Liver (tissue), 9 donors: ENCODE results near the gene CACNG8. TPM values are rescaled to one million over a fixed set of nuclear protein-coding genes. Genes with fewer than 3 reads are reported as not detected.

Experiments used
- DNase-seq: peaks from one replicate; pipeline ENCODE4 v3.0.0-alpha.2; 2017; ENCODE audit warnings: low spot score
- H3K27ac ChIP-seq, 2 donors: one replicate each; pipeline ENCODE4 v1.7.0; 2013; ENCODE audit warnings: inconsistent platforms in 2 of 2, low read length in 2 of 2, control low read depth in 1 of 2, low read depth in 1 of 2, mild to moderate bottlenecking in 1 of 2
- H3K27me3 ChIP-seq, 4 donors: one replicate each; pipeline versions ENCODE4 v1.6.1 to v1.7.0; 2013; ENCODE audit warnings: low read length in 3 of 4, inconsistent platforms in 1 of 4, mild to moderate bottlenecking in 1 of 4, moderate library complexity in 1 of 4; ENCODE audit not compliant: control insufficient read depth in 4 of 4, insufficient read depth in 4 of 4
- H3K36me3 ChIP-seq, 4 donors: one replicate each; pipeline versions ENCODE4 v1.6.1 to v1.7.0; 2013; ENCODE audit warnings: low read length in 3 of 4, mild to moderate bottlenecking in 3 of 4, low read depth in 1 of 4, moderate library complexity in 1 of 4; ENCODE audit not compliant: control insufficient read depth in 4 of 4, insufficient read depth in 3 of 4
- H3K4me1 ChIP-seq, 4 donors: one replicate each; pipeline versions ENCODE4 v1.6.1 to v1.7.0; 2013; ENCODE audit warnings: low read length in 3 of 4, mild to moderate bottlenecking in 3 of 4, moderate library complexity in 1 of 4; ENCODE audit not compliant: control insufficient read depth in 4 of 4, insufficient read depth in 4 of 4
- H3K4me3 ChIP-seq, 3 donors: one replicate each; pipeline versions ENCODE4 v1.6.1 to v1.7.0; 2013; ENCODE audit warnings: low read length in 3 of 3, control low read depth in 1 of 3, low read depth in 1 of 3, mild to moderate bottlenecking in 1 of 3
- H3K9ac ChIP-seq, 2 donors: one replicate each; pipeline ENCODE4 v1.7.0; 2013; ENCODE audit warnings: low read length in 2 of 2, mild to moderate bottlenecking in 2 of 2, moderate library complexity in 2 of 2, control low read depth in 1 of 2, low read depth in 1 of 2
- H3K9me3 ChIP-seq, 4 donors: one replicate each; pipeline versions ENCODE4 v1.6.1 to v1.7.0; 2013; ENCODE audit warnings: low read length in 3 of 4; ENCODE audit not compliant: control insufficient read depth in 4 of 4
- ATF3 ChIP-seq: IDR thresholded peaks from 2 replicates; pipeline ENCODE4 v1.6.1; 2016; ENCODE audit warnings: antibody characterized with exemption
- CTCF ChIP-seq: fragments of 150-350 bp; IDR thresholded peaks from 2 replicates; pipeline ENCODE4 v1.5.1; 2017; ENCODE audit warnings: improper control_type of control experiment, low read depth, low read length; ENCODE audit not compliant: missing input control
- EGR1 ChIP-seq, 2 donors: IDR thresholded peaks; 2 replicates each; pipeline ENCODE4 v1.6.1; 2016 to 2018; ENCODE audit warnings: antibody characterized with exemption in 2 of 2, low read depth in 2 of 2
- FOXA1 ChIP-seq: IDR thresholded peaks from 2 replicates; pipeline ENCODE4 v1.6.1; 2016; ENCODE audit warnings: antibody characterized with exemption
- FOXA2 ChIP-seq: IDR thresholded peaks from 2 replicates; pipeline ENCODE4 v1.6.1; 2016; ENCODE audit warnings: antibody characterized with exemption
- GABPA ChIP-seq, 2 donors: IDR thresholded peaks in 1 of 2; conservative IDR thresholded peaks in 1 of 2; 2 replicates each; pipeline ENCODE4 v1.6.1; 2016; ENCODE audit warnings: antibody characterized with exemption in 2 of 2, mild to moderate bottlenecking in 1 of 2, moderate library complexity in 1 of 2
- HNF4A ChIP-seq, 2 donors: conservative IDR thresholded peaks; 2 replicates each; pipeline ENCODE4 v1.6.1; 2016; ENCODE audit warnings: antibody characterized with exemption in 2 of 2, mild to moderate bottlenecking in 2 of 2
- HNF4G ChIP-seq: IDR thresholded peaks from 2 replicates; pipeline ENCODE4 v1.6.1; 2016; ENCODE audit warnings: antibody characterized with exemption
- JUND ChIP-seq, 2 donors: IDR thresholded peaks; 2 replicates each; pipeline ENCODE4 v1.6.1; 2016; ENCODE audit warnings: antibody characterized with exemption in 2 of 2
- MAX ChIP-seq: IDR thresholded peaks from 2 replicates; pipeline ENCODE4 v1.6.1; 2016; ENCODE audit warnings: antibody characterized with exemption
- NR2F2 ChIP-seq: IDR thresholded peaks from 2 replicates; pipeline ENCODE4 v1.6.1; 2016; ENCODE audit warnings: antibody characterized with exemption
- RAD21 ChIP-seq, 2 donors: IDR thresholded peaks; 2 replicates each; pipeline ENCODE4 v1.6.1; 2016; ENCODE audit warnings: antibody characterized with exemption in 2 of 2, mild to moderate bottlenecking in 2 of 2
- REST ChIP-seq: IDR thresholded peaks from 2 replicates; pipeline ENCODE4 v1.6.1; 2016; ENCODE audit warnings: antibody characterized with exemption, mild to moderate bottlenecking
- RXRA ChIP-seq, 2 donors: IDR thresholded peaks; 2 replicates each; pipeline ENCODE4 v1.6.1; 2017 to 2018; ENCODE audit warnings: antibody characterized with exemption in 2 of 2, mild to moderate bottlenecking in 1 of 2
- SP1 ChIP-seq: IDR thresholded peaks from 2 replicates; pipeline ENCODE4 v1.6.1; 2018; ENCODE audit warnings: antibody characterized with exemption, mild to moderate bottlenecking
- TAF1 ChIP-seq: conservative IDR thresholded peaks from 2 replicates; pipeline ENCODE4 v1.6.1; 2016; ENCODE audit warnings: antibody characterized with exemption, mild to moderate bottlenecking
- YY1 ChIP-seq: IDR thresholded peaks from 2 replicates; pipeline ENCODE4 v1.6.1; 2016; ENCODE audit warnings: antibody characterized with exemption, mild to moderate bottlenecking
- ZBTB33 ChIP-seq: IDR thresholded peaks from 2 replicates; pipeline ENCODE4 v1.6.1; 2016; ENCODE audit warnings: antibody characterized with exemption
- WGBS: extraction: QIAGEN DNeasy Blood & Tissue Kit; methylation state at CpG from one replicate; pipeline ENCODE4 v1.1.7; 2013; 5-methylcytosine and 5-hydroxymethylcytosine counted together
- polyA plus RNA-seq, 2 donors: library from polyadenylated mRNA; stranded (reverse) in 1 of 2; unstranded in 1 of 2; fragments of 200-250 nt in 1 of 2; fragments of >200 nt in 1 of 2; fragmentation: Nextera tagmentation in 1 of 2; extraction: Ambion mirVana in 1 of 2; gene quantifications; one replicate each; pipeline versions ENCODE4 v1.2.1 to v1.2.3, GENCODE V29; 2013 to 2015
- total RNA-seq, 2 donors: library from RNA; depleted of rRNA; stranded (reverse); fragments of >200 nt; gene quantifications; one replicate each; pipeline ENCODE4 v1.2.3, GENCODE V29; 2014
- donor health status: healthy.
- donor health status: healthy.
- donor health status: healthy.
- donor health status: healthy.
- donor health status: healthy.

CACNG8 gene
- total and polyA plus RNA-seq, 4 donors = under 0.01 TPM; not detected in 3

GRCh38 chr19:53944416-53944815 lies 18.3 kb upstream of the CACNG8 start (continued):
- TF ChIP-seq MAX (no peak), RXRA (IDR thresholded peaks at IDR 0.05) (no peak), FOXA1 (no peak)

- WGBS = 79% methylated on average over 4 of the region's 4 CpGs
- TF ChIP-seq YY1 (no peak), GABPA (IDR thresholded peaks at IDR 0.05 in 1 of 2, conservative IDR thresholded peaks at IDR 0.05 in 1 of 2) (no peak), FOXA1 (no peak), SP1 (no peak), FOXA2 (no peak), REST (no peak), RXRA (IDR thresholded peaks at IDR 0.05) (no peak), EGR1 (IDR thresholded peaks at IDR 0.05; ENCODE audit: low read depth in 2 of 2) (no peak), ZBTB33 (no peak), MAX (no peak), HNF4A (conservative IDR thresholded peaks at IDR 0.05) (no peak), HNF4G (no peak), ATF3 (no peak), JUND (IDR thresholded peaks at IDR 0.05) (no peak), NR2F2 (no peak), TAF1 (no peak), RAD21 (IDR thresholded peaks at IDR 0.05) (no peak), CTCF (no peak)
- Histone ChIP-seq H3K9ac (no peak overlapping the region), H3K27ac (no peak overlapping the region), H3K9me3 (peaks cover 0 to 3% (median 0%) of the 10 kb centered on the region in 4 donors), H3K4me1 (no peaks in the 10 kb centered on the region), H3K27me3 (peaks cover 2 to 15% (median 4%) of the 10 kb centered on the region in 4 donors), H3K36me3 (no peaks in the 10 kb centered on the region), H3K4me3 (no peak overlapping the region)
- no peak for DNase-seq
Measured at GRCh38 chr19:53944933-53945332, 17.8 kb upstream of the CACNG8 start.
